IPS-18c (cell line): Measurements from ENCODE around the gene HNRNPCL4.
"Not testable (repeated sequence)": the region's sequence is repeated elsewhere in the genome, so short reads cannot be mapped to it uniquely, and the experiment has no call there.

Experiments used
- H3K4me3 ChIP-seq: 2 replicates; pipeline ENCODE4 v1.7.0; 2013; ENCODE audit warnings: low read depth, mild to moderate bottlenecking, low read length, moderate library complexity; ENCODE audit not compliant: insufficient read depth
- H3K9me3 ChIP-seq: one replicate; pipeline ENCODE4 v1.6.1; 2013; ENCODE audit warnings: mild to moderate bottlenecking, low read length, moderate library complexity; ENCODE audit not compliant: control insufficient read depth, insufficient read depth

HNRNPCL4 gene

GRCh38 chr1:13165531-13165930 lies at the start of gene HNRNPCL4:
Gene HNRNPCL4, minus strand, starts transcription at chr1:13165631. Its CDS starts 164 bp downstream, at chr1:13165467.
- H3K4me3 ChIP-seq, H3K9me3 ChIP-seq: not testable (repeated sequence)

- H3K4me3 ChIP-seq, H3K9me3 ChIP-seq: not testable (repeated sequence)
Measured at GRCh38 chr1:13208712-13209111, 43.3 kb upstream of the HNRNPCL4 start.

- not testable (repeated sequence) for H3K9me3 ChIP-seq, H3K4me3 ChIP-seq
Measured at GRCh38 chr1:13201309-13201708, 35.9 kb upstream of the HNRNPCL4 start, which contains the start of gene PRAMEF13. Gene PRAMEF13, minus strand, starts transcription at chr1:13201409. Its CDS starts 1,820 bp downstream, at chr1:13199589.

DNA sequence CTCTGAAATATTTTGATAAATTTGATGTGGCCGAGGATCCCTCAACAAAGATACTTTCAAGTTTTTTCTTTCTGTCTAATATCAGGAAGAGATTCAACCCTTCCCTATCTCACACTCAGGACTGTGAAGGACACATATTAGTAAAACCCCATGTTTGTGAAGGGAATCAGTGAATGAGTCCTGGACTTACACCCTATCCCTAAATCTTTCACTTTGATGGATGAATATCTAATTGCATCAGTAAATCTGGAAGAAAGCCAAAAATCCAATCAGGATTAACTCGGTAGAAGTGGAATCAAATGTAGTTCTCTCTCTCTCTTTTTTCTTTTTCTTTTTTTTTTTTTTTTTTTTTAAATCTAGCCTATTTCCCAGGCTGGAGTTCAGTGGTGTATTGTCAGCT lies 6.1 kb upstream of the HNRNPCL4 start, which contains the start of gene PRAMEF9:
Gene PRAMEF9, plus strand, starts transcription at position 301 of the 400 bp plus-strand sequence. CDS start 3,433 bp downstream, outside the sequence.
- H3K4me3 ChIP-seq, H3K9me3 ChIP-seq: not testable (repeated sequence)

GRCh38 chr1:13155909-13156308 lies 9.5 kb downstream of the HNRNPCL4 start, which contains the start of gene PRAMEF26:
Gene PRAMEF26, minus strand, starts transcription at chr1:13156009. Its CDS starts 2,914 bp downstream, at chr1:13153095.
- H3K4me3 ChIP-seq, H3K9me3 ChIP-seq: not testable (repeated sequence)

GRCh38 chr1:13116754-13117153 lies 48.7 kb downstream of the HNRNPCL4 start, which contains the start of gene HNRNPCL2:
Gene HNRNPCL2, minus strand, starts transcription at chr1:13116854. Its CDS starts 454 bp downstream, at chr1:13116400.
- not testable (repeated sequence) for H3K9me3 ChIP-seq, H3K4me3 ChIP-seq
